Measurements from ENCODE around the gene RANBP9. TPM values are rescaled to one million over a fixed set of nuclear protein-coding genes. Genes with fewer than 3 reads are reported as not detected.

The RANBP9 gene
- total and polyA plus RNA-seq, 2 of the 13 experiments (the other 11 are each of a cell fraction or from before 2014, with no cell fraction given), result 26.6 to 30.6 TPM

DNA sequence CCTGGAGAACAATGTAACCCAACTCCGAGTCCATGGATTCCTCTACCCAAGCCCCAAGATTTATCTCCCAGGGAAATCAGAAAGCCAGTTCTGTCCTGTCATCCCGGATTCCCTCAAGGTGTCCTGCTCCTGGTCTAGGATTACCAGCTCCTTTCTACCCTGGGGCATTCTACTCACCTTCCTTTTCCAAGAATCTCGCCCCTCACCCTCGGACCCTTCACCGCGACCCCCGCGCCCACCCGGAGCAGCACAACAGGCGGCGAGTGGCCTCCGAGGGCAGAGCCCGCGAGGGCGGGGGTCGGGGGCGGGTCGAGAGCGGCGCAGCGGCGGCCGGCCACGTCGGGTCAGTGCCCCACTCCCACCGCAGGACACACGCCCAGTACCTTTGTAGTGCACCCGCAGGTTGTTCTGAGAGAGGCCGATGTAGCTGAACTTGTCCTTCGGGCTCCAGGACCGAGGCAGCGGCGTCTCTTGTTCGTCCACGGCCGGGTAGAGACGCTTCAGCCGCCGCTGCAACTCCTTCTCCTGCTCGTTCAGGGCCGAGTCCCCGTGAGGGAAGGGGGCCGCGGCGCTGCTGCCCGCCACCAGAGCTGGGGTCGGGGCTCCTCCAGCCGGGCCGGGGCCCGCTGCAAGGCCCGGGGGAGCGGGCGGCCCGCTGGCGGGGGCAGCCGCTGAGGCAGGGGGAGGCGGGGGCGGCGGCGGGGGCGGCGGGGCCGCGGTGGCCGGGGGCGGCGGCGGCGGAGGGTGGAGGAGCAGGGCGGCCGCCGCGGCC lies 897 bp downstream of the RANBP9 start (continued):
- TF ChIP-seq ZNF142 (CRISPR knock-in tag; IDR thresholded peaks at IDR 0.05), result no peak; the same call in 1 of the 2 replicates
- TF ChIP-seq GATAD1 (CRISPR knock-in tag; IDR thresholded peaks at IDR 0.05), result 0 out of 2 replicates have a peak, but pooled peaks have one; percentile 50
- no peak for TF ChIP-seq NR1H2 (CRISPR knock-in tag; IDR thresholded peaks at IDR 0.05; ENCODE audit: borderline replicate concordance, low read depth)
- TF ChIP-seq, protein P1, sequence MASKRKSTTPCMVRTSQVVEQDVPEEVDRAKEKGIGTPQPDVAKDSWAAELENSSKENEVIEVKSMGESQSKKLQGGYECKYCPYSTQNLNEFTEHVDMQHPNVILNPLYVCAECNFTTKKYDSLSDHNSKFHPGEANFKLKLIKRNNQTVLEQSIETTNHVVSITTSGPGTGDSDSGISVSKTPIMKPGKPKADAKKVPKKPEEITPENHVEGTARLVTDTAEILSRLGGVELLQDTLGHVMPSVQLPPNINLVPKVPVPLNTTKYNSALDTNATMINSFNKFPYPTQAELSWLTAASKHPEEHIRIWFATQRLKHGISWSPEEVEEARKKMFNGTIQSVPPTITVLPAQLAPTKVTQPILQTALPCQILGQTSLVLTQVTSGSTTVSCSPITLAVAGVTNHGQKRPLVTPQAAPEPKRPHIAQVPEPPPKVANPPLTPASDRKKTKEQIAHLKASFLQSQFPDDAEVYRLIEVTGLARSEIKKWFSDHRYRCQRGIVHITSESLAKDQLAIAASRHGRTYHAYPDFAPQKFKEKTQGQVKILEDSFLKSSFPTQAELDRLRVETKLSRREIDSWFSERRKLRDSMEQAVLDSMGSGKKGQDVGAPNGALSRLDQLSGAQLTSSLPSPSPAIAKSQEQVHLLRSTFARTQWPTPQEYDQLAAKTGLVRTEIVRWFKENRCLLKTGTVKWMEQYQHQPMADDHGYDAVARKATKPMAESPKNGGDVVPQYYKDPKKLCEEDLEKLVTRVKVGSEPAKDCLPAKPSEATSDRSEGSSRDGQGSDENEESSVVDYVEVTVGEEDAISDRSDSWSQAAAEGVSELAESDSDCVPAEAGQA (IDR thresholded peaks at IDR 0.05; ENCODE audit: low read depth), result no peak
- TF ChIP-seq, protein P1 (CRISPR knock-in tag; IDR thresholded peaks at IDR 0.05; ENCODE audit: borderline replicate concordance), result no peak
- no peak for TF ChIP-seq ZNF296 (CRISPR knock-in tag; conservative IDR thresholded peaks at IDR 0.05)
- no peak; the same call in 1 of the 2 replicates for TF ChIP-seq NCOA2 (CRISPR knock-in tag; IDR thresholded peaks at IDR 0.05)
- no peak for TF ChIP-seq LBX2 (CRISPR knock-in tag; IDR thresholded peaks at IDR 0.05; ENCODE audit: borderline replicate concordance)
- 0 out of 2 replicates have a peak, but pooled peaks have one; percentile 41 for TF ChIP-seq THAP11 (CRISPR knock-in tag; IDR thresholded peaks at IDR 0.05)
- no peak; a peak in 1 of 4 replicates for TF ChIP-seq NR2F1 (CRISPR knock-in tag; IDR thresholded peaks at IDR 0.05)
- TF ChIP-seq ZNF12 (CRISPR knock-in tag; IDR thresholded peaks at IDR 0.05), result no peak
- TF ChIP-seq BORCS8-MEF2B (CRISPR knock-in tag; IDR thresholded peaks at IDR 0.05), result 0 out of 2 replicates have a peak, but pooled peaks have one; percentile 26
- TF ChIP-seq ZNF547 (CRISPR knock-in tag; IDR thresholded peaks at IDR 0.05), result peak; percentile 70; the same call in 1 of the 2 replicates
- no peak for TF ChIP-seq ZFP36 (IDR thresholded peaks at IDR 0.05; ENCODE audit: borderline replicate concordance, low read depth, low read length, partially characterized antibody)
- TF ChIP-seq ZBTB8A (CRISPR knock-in tag; IDR thresholded peaks at IDR 0.05; ENCODE audit: borderline replicate concordance, low read depth), result no peak
